Transverse colon (tissue), 4 donors: ENCODE data around the gene RARB. TPM values are rescaled to one million over a fixed set of nuclear protein-coding genes. Genes with fewer than 3 reads are reported as not detected.

Experiments
- DNase-seq: peaks from one replicate; pipeline ENCODE4 v3.0.0-alpha.2; 2019
- H3K27ac ChIP-seq, 4 donors: fragments of 200-600 bp; sonication (generic); 2 replicates each; pipeline ENCODE4 v1.5.1; 2016 to 2018; ENCODE audit warnings: inconsistent platforms in 4 of 4
- H3K27me3 ChIP-seq: fragments of 200-600 bp; sonication (generic); 2 replicates; pipeline ENCODE4 v1.5.1; 2017; ENCODE audit warnings: inconsistent platforms
- H3K36me3 ChIP-seq, 4 donors: fragments of 200-600 bp; sonication (generic); 2 replicates each; pipeline ENCODE4 v1.5.1; 2017 to 2019; ENCODE audit warnings: inconsistent platforms in 4 of 4
- H3K4me1 ChIP-seq, 4 donors: fragments of 200-600 bp; sonication (generic); 2 replicates each; pipeline ENCODE4 v1.5.1; 2017 to 2020; ENCODE audit warnings: inconsistent platforms in 4 of 4
- H3K4me3 ChIP-seq, 4 donors: fragments of 200-600 bp; sonication (generic); 1 replicate in 1 of 4; 2 replicates in 3 of 4; pipeline versions ENCODE4 v1.5.1 to v1.6.1; 2017 to 2019; ENCODE audit warnings: inconsistent platforms in 4 of 4
- H3K9me3 ChIP-seq, 2 donors: fragments of 200-600 bp; sonication (generic); 2 replicates each; pipeline ENCODE4 v1.5.1; 2017 to 2019; ENCODE audit warnings: inconsistent platforms in 2 of 2
- EP300 ChIP-seq: sonication (generic); formaldehyde crosslinking; IDR thresholded peaks from one replicate; pipeline ENCODE4 v1.6.1; 2017; ENCODE audit warnings: antibody characterized with exemption, low read depth
- POLR2A ChIP-seq: fragments of 450-650 bp; IDR thresholded peaks from one replicate; pipeline ENCODE4 v1.6.1; 2016; ENCODE audit warnings: antibody characterized with exemption, mild to moderate bottlenecking, moderate library complexity
- POLR2AphosphoS5 ChIP-seq, 3 donors: sonication (generic); formaldehyde crosslinking; IDR thresholded peaks; one replicate each; pipeline ENCODE4 v1.6.1; 2016; ENCODE audit warnings: antibody characterized with exemption in 3 of 3
- WGBS, 2 donors: methylation state at CpG; one replicate each; pipeline ENCODE4 v1.1.5; 2018; ENCODE audit warnings: low coverage in 1 of 2; 5-methylcytosine and 5-hydroxymethylcytosine counted together
- in situ Hi-C, 4 donors: fragments of 200-750 bp; cut with MboI; loops; one replicate each; pipeline versions ENCODE4 v1.15.0 to v1.15.1; 2017; ENCODE audit warnings: low sequenced_read_pairs in 3 of 4, low pct_ligation_motif_present in 1 of 4, low pct_unique_long_range_greater_than_20kb in 1 of 4
- intact Hi-C: fragments of 100-400 bp; cut with DNase I; formaldehyde crosslinking; loops from one replicate; pipeline ENCODE4 v1.15.1; 2023; ENCODE audit warnings: low total_unique reads
- total RNA-seq, 4 donors: library from RNA; depleted of rRNA; stranded (reverse); fragments of >200 nt; gene quantifications; one replicate each; pipeline ENCODE4 v1.1.0, GENCODE V29; 2016
- TF ChIP-seq, protein P1 (sequence below), 5 experiments: fragments of 200-600 bp in 3 of 5; fragments of 450-650 bp in 2 of 5; sonication (generic) in 3 of 5; IDR thresholded peaks; 1 replicate in 2 of 5; 2 replicates in 3 of 5; pipeline ENCODE4 v1.5.1; 2016 to 2017; ENCODE audit warnings: antibody characterized with exemption in 5 of 5, inconsistent platforms in 3 of 5, mild to moderate bottlenecking in 2 of 5, moderate library complexity in 1 of 5

RARB gene
- total RNA-seq, 4 donors from 2014 or later: 2.4 to 4.5 (median 2.9) TPM; not detected in 1

DNA sequence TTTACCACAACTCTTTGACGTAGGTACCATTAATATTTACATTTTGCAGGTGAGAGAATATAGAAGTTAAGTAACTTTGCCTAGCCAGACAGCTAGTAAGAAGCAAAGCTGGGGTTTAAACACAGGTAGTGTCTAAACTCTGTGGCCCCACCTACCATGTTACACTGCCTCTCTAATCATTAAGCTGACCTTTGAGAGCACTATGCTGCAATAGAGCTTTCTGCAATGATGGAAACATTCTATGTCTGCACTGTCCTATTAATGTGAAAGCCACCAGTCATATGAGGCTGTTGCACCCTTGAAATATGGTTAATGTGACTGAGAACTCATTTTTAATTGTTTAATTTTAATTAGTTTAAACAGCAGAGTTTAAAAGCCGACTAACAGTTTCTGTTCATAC lies 6.3 kb upstream of the RARB start:
- Histone ChIP-seq H3K4me1 (peaks cover 0 to 24% (median 14%) of the 10 kb centered on the region in 4 donors), H3K27me3 (no peaks in the 10 kb centered on the region), H3K27ac (no peak overlapping the region), H3K36me3 (no peaks in the 10 kb centered on the region), H3K4me3 (no peak overlapping the region), H3K9me3 (no peaks in the 10 kb centered on the region)
- in situ Hi-C loops (no loop called here), intact Hi-C loops (no loop called here)
- TF ChIP-seq, protein P1, sequence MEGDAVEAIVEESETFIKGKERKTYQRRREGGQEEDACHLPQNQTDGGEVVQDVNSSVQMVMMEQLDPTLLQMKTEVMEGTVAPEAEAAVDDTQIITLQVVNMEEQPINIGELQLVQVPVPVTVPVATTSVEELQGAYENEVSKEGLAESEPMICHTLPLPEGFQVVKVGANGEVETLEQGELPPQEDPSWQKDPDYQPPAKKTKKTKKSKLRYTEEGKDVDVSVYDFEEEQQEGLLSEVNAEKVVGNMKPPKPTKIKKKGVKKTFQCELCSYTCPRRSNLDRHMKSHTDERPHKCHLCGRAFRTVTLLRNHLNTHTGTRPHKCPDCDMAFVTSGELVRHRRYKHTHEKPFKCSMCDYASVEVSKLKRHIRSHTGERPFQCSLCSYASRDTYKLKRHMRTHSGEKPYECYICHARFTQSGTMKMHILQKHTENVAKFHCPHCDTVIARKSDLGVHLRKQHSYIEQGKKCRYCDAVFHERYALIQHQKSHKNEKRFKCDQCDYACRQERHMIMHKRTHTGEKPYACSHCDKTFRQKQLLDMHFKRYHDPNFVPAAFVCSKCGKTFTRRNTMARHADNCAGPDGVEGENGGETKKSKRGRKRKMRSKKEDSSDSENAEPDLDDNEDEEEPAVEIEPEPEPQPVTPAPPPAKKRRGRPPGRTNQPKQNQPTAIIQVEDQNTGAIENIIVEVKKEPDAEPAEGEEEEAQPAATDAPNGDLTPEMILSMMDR (IDR thresholded peaks at IDR 0.05): no peak
- TF ChIP-seq POLR2AphosphoS5 (IDR thresholded peaks at IDR 0.05) (no peak), EP300 (no peak), POLR2A (no peak)
- no peak for DNase-seq
- WGBS, 2 donors: 56 to 69% methylated on average over 2 of the region's 2 CpGs

DNA sequence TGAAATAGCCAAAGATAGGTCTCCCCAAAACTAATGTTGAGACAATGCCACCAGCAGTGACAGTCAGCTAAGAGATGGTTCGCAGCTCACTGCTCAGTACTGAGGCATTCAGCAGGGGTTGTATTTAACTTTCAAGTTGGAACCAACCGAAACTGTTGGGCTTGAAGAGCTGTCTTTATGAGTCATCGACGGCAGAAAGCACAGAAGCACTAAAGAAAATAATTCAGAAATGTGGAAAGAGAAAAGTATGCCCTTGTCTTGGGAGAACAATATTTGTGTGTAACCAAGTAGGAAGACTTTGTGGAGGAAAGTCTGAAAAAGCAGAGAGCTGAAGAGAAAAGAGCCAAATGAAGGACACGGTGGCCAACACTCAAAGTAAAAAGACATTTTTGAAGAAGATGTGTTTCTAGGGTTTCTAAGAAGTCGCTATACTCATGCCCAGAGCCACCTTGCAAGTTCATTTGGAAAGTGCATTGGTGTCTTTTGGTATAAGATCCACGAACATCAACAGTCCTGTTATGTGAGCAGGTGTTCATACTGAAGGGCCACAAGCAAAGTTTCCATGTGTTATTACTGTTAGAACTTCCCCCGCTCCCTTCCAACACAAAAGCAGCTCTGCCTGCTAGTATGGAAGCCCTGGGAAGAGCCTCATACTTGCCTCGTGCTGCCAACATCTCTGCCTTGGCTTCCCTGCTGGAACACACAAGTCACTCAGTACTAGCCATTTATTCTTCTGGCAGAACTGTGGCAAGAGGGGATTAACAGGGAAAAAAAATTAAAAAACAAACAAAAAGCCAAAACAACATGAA lies 4.1 kb upstream of the RARB start:
- intact Hi-C loops: no loop called here

DNA sequence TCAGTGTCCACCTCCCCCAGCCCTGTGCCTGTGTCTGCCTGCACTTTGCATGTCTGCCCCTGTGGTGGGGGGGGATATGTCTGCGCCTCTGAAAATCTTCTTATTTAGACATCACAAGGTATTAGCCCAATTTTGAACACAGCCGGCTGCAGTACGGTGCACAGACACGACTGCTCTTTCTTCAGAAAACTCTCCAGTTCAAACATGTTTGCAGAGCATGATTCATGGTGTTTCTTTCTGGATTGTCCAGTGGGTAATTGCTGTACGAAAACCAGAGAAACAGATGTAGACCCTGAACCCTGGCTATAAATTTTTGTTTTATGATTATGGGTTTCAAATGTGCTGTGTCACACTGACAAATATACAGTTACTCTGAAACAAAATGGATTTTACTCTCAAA lies 3.4 kb upstream of the RARB start:
- H3K4me3 ChIP-seq: no peak overlapping the region
- no peaks in the 10 kb centered on the region for H3K36me3 ChIP-seq
- WGBS, 2 donors: 32 to 42% methylated on average over 4 to 5 of the region's 5 CpGs
- H3K27ac ChIP-seq: peak overlapping the region in 3 of 4 donors; percentile 42 to 61 (median 47)
- peaks cover 4 to 36% (median 18%) of the 10 kb centered on the region in 4 donors for H3K4me1 ChIP-seq
- H3K9me3 ChIP-seq: no peaks in the 10 kb centered on the region
- intact Hi-C loops: no loop called here
- H3K27me3 ChIP-seq: no peaks in the 10 kb centered on the region
- no peak for DNase-seq
- peak in 2 of 3 donors; percentile 38 to 50 for TF ChIP-seq POLR2AphosphoS5 (IDR thresholded peaks at IDR 0.05)
- TF ChIP-seq EP300: no peak
- TF ChIP-seq, protein P1 (IDR thresholded peaks at IDR 0.05): no peak
- TF ChIP-seq POLR2A: no peak
- in situ Hi-C loops: no loop called here

More for the DNA sequence above, 4.1 kb upstream of the RARB start:
- Histone ChIP-seq H3K4me3 (no peak overlapping the region), H3K36me3 (no peaks in the 10 kb centered on the region), H3K27me3 (no peaks in the 10 kb centered on the region), H3K9me3 (no peaks in the 10 kb centered on the region), H3K27ac (peak overlapping the region in 3 of 4 donors; percentile 42 to 61 (median 47)), H3K4me1 (peaks cover 4 to 34% (median 18%) of the 10 kb centered on the region in 4 donors)
- in situ Hi-C loops: no loop called here
- no peak for DNase-seq
- WGBS, 2 donors: 66 to 71% methylated on average over 9 of the region's 9 CpGs
- TF ChIP-seq, protein P1 (IDR thresholded peaks at IDR 0.05): no peak

DNA sequence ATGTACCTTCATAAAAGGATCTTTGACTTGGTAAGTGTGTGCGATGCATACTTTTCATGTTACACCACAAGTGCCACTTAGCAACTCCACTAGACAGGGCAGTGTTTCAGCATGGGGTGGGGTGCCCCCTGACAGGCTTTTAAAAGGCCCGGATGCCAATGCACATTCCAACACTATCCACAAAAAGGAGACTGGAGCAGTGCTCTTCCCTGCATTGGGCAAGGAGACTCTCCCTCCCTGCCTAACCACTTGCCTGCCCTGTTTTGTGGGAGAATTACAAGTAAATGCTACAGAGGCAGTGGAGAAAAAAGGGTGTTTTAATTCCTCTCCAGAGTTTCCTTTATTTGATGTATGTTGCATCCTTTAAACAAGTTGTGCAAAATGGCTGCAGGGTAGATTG lies 1.7 kb upstream of the RARB start:
- H3K27me3 ChIP-seq: no peaks in the 10 kb centered on the region
- WGBS, 2 donors: 65 to 100% methylated on average over 1 to 2 of the region's 2 CpGs
- peak overlapping the region in 3 of 4 donors; percentile 9 to 91 (median 40) for H3K27ac ChIP-seq
- no peaks in the 10 kb centered on the region for H3K9me3 ChIP-seq
- in situ Hi-C loops: no loop called here
- TF ChIP-seq POLR2A (no peak), POLR2AphosphoS5 (IDR thresholded peaks at IDR 0.05) (no peak), EP300 (no peak)
- TF ChIP-seq, protein P1 (IDR thresholded peaks at IDR 0.05): no peak
- H3K4me3 ChIP-seq: no peak overlapping the region
- no peak for DNase-seq
- no peaks in the 10 kb centered on the region for H3K36me3 ChIP-seq
- intact Hi-C loops: no loop called here
- peaks cover 8 to 46% (median 29%) of the 10 kb centered on the region in 4 donors for H3K4me1 ChIP-seq
